A673 (cell line): Measurements from ENCODE around the gene DCC.

Source experiments
- CTCF ChIP-seq: fragments of 300-800, 200-600 bp; sonication (generic); conservative IDR thresholded peaks from 2 replicates; pipeline ENCODE4 v1.5.1; 2017; ENCODE audit warnings: low read depth, mild to moderate bottlenecking, antibody characterized with exemption, low read length, moderate library complexity, mixed read lengths
- EZH2 ChIP-seq: fragments of 200-600 bp; sonication (generic); IDR thresholded peaks from 2 replicates; pipeline ENCODE4 v1.6.1; 2017; ENCODE audit warnings: borderline replicate concordance, low read depth, mild to moderate bottlenecking, mixed read lengths, antibody characterized with exemption, low read length; ENCODE audit not compliant: poor library complexity, severe bottlenecking

- TF ChIP-seq EZH2 (no peak), CTCF (no peak)
Observed at GRCh38 chr18:52312346-52312745, 27.7 kb upstream of the DCC start.
